Memory B cell (primary cell): ENCODE measurements around the gene CYP8B1.

Experiments used
- ATAC-seq: fragments of 150-1000 bp; cut with Tn5 transposase; 2 replicates; pipeline ENCODE4 v1.10.0; 2021; ENCODE audit warnings: low read depth, mild to moderate bottlenecking, moderate library complexity
- DNase-seq, 2 donors: peaks; one replicate each; pipeline ENCODE4 v3.0.0; 2022; ENCODE audit warnings: low spot score in 2 of 2
- H3K27ac Mint-ChIP-seq: one replicate; pipeline ENCODE4 v1.8.0; 2022; ENCODE audit warnings: mild to moderate bottlenecking, moderate library complexity, mixed read lengths
- H3K27me3 Mint-ChIP-seq: one replicate; pipeline ENCODE4 v1.8.0; 2022; ENCODE audit warnings: mixed read lengths
- H3K36me3 Mint-ChIP-seq: one replicate; pipeline ENCODE4 v1.8.0; 2022; ENCODE audit warnings: mild to moderate bottlenecking, mixed read lengths
- H3K4me1 Mint-ChIP-seq: one replicate; pipeline ENCODE4 v1.8.0; 2022; ENCODE audit warnings: mixed read lengths
- H3K4me3 Mint-ChIP-seq: one replicate; pipeline ENCODE4 v1.8.0; 2022; ENCODE audit warnings: mild to moderate bottlenecking, moderate library complexity, mixed read lengths
- H3K9me3 Mint-ChIP-seq: one replicate; pipeline ENCODE4 v1.8.0; 2022; ENCODE audit warnings: mixed read lengths

Gene CYP8B1

GRCh38 chr3:42831321-42831713 is 44.4 kb downstream of the CYP8B1 start:
- DNase-seq = peak; percentile 73 to 79
- Mint-ChIP-seq H3K27me3 (peaks cover 15% of the 10 kb centered on the region), H3K9me3 (no peaks in the 10 kb centered on the region), H3K4me3 (no peak overlapping the region), H3K36me3 (no peaks in the 10 kb centered on the region), H3K27ac (no peak overlapping the region), H3K4me1 (no peaks in the 10 kb centered on the region)
- ATAC-seq = peak; percentile 86

- DNase-seq = no peak
- H3K4me3 Mint-ChIP-seq = no peak overlapping the region
- H3K9me3 Mint-ChIP-seq = no peaks in the 10 kb centered on the region
- ATAC-seq = no peak
- no peaks in the 10 kb centered on the region for H3K36me3 Mint-ChIP-seq
- no peaks in the 10 kb centered on the region for H3K4me1 Mint-ChIP-seq
- H3K27ac Mint-ChIP-seq = no peak overlapping the region
- H3K27me3 Mint-ChIP-seq = peaks cover 17% of the 10 kb centered on the region
Measured at GRCh38 chr3:42830437-42831320, 45.0 kb downstream of the CYP8B1 start.

- ATAC-seq (no peak), DNase-seq (no peak)
- H3K9me3 Mint-ChIP-seq = no peaks in the 10 kb centered on the region
- H3K27ac Mint-ChIP-seq = no peak overlapping the region
- H3K27me3 Mint-ChIP-seq = peaks cover 15% of the 10 kb centered on the region
- H3K4me3 Mint-ChIP-seq = no peak overlapping the region
- H3K36me3 Mint-ChIP-seq = no peaks in the 10 kb centered on the region
- no peaks in the 10 kb centered on the region for H3K4me1 Mint-ChIP-seq
Measured at GRCh38 chr3:42829628-42830436, 45.8 kb downstream of the CYP8B1 start.

GRCh38 chr3:42829083-42829627 is 46.5 kb downstream of the CYP8B1 start:
- no peak for ATAC-seq
- H3K4me1 Mint-ChIP-seq = no peaks in the 10 kb centered on the region
- DNase-seq = no peak
- no peaks in the 10 kb centered on the region for H3K36me3 Mint-ChIP-seq
- H3K9me3 Mint-ChIP-seq = peaks cover 2% of the 10 kb centered on the region
- H3K27ac Mint-ChIP-seq = no peak overlapping the region
- H3K4me3 Mint-ChIP-seq = no peak overlapping the region
- peaks cover 15% of the 10 kb centered on the region for H3K27me3 Mint-ChIP-seq

GRCh38 chr3:42827654-42828053 is 48.0 kb downstream of the CYP8B1 start:
- H3K9me3 Mint-ChIP-seq = peaks cover 2% of the 10 kb centered on the region
- H3K4me1 Mint-ChIP-seq = no peaks in the 10 kb centered on the region
- no peak overlapping the region for H3K4me3 Mint-ChIP-seq
- H3K27me3 Mint-ChIP-seq = peaks cover 16% of the 10 kb centered on the region
- DNase-seq (no peak), ATAC-seq (no peak)
- H3K27ac Mint-ChIP-seq = no peak overlapping the region
- no peaks in the 10 kb centered on the region for H3K36me3 Mint-ChIP-seq

- Mint-ChIP-seq H3K9me3 (peaks cover 2% of the 10 kb centered on the region), H3K27ac (no peak overlapping the region), H3K4me1 (no peaks in the 10 kb centered on the region), H3K4me3 (no peak overlapping the region), H3K36me3 (no peaks in the 10 kb centered on the region), H3K27me3 (peaks cover 16% of the 10 kb centered on the region)
- no peak for DNase-seq
- no peak for ATAC-seq
Measured at GRCh38 chr3:42827023-42827422, 48.7 kb downstream of the CYP8B1 start.

GRCh38 chr3:42826141-42826540 is 49.5 kb downstream of the CYP8B1 start:
- H3K4me1 Mint-ChIP-seq = no peaks in the 10 kb centered on the region
- no peak overlapping the region for H3K27ac Mint-ChIP-seq
- H3K27me3 Mint-ChIP-seq = peaks cover 16% of the 10 kb centered on the region
- H3K36me3 Mint-ChIP-seq = no peaks in the 10 kb centered on the region
- DNase-seq (no peak), ATAC-seq (no peak)
- H3K4me3 Mint-ChIP-seq = no peak overlapping the region
- peaks cover 2% of the 10 kb centered on the region for H3K9me3 Mint-ChIP-seq

GRCh38 chr3:42823351-42823750 is 52.3 kb downstream of the CYP8B1 start:
- Mint-ChIP-seq H3K9me3 (peaks cover 2% of the 10 kb centered on the region), H3K27me3 (peaks cover 8% of the 10 kb centered on the region), H3K36me3 (no peaks in the 10 kb centered on the region), H3K4me3 (no peak overlapping the region), H3K4me1 (no peaks in the 10 kb centered on the region), H3K27ac (no peak overlapping the region)
- DNase-seq = no peak
- no peak for ATAC-seq

GRCh38 chr3:42822828-42823227 is 52.9 kb downstream of the CYP8B1 start:
- Mint-ChIP-seq H3K4me3 (no peak overlapping the region), H3K27me3 (peaks cover 8% of the 10 kb centered on the region), H3K9me3 (peaks cover 2% of the 10 kb centered on the region), H3K4me1 (no peaks in the 10 kb centered on the region), H3K27ac (no peak overlapping the region), H3K36me3 (no peaks in the 10 kb centered on the region)
- ATAC-seq (no peak), DNase-seq (no peak)
